ENCODE results near the gene PRF1.

GRCh38 chr10:70598857-70599295 lies 3.7 kb downstream of the PRF1 start:
- TF ChIP-seq MAX (IDR thresholded peaks at IDR 0.05) (no peak), FOXM1 (IDR thresholded peaks at IDR 0.05; ENCODE audit: borderline replicate concordance, low read depth) (no peak), REST (IDR thresholded peaks at IDR 0.05; ENCODE audit: low read depth) (no peak), ZBTB7A (IDR thresholded peaks at IDR 0.05; ENCODE audit: low read depth) (no peak), TCF12 (IDR thresholded peaks at IDR 0.05; ENCODE audit: low read depth) (no peak), EP300 (IDR thresholded peaks at IDR 0.05; ENCODE audit: borderline replicate concordance) (no peak), RAD21 (IDR thresholded peaks at IDR 0.05; ENCODE audit: low read depth) (no peak)
